Measurements from ENCODE around the gene RIGI. TPM values are rescaled to one million over a fixed set of nuclear protein-coding genes. Genes with fewer than 3 reads are reported as not detected.
"Not testable (repeated sequence)": the region's sequence is repeated elsewhere in the genome, so short reads cannot be mapped to it uniquely, and the experiment has no call there.

RIGI gene
- total RNA-seq, 2 experiments from 2014 or later = 1.5 TPM

DNA sequence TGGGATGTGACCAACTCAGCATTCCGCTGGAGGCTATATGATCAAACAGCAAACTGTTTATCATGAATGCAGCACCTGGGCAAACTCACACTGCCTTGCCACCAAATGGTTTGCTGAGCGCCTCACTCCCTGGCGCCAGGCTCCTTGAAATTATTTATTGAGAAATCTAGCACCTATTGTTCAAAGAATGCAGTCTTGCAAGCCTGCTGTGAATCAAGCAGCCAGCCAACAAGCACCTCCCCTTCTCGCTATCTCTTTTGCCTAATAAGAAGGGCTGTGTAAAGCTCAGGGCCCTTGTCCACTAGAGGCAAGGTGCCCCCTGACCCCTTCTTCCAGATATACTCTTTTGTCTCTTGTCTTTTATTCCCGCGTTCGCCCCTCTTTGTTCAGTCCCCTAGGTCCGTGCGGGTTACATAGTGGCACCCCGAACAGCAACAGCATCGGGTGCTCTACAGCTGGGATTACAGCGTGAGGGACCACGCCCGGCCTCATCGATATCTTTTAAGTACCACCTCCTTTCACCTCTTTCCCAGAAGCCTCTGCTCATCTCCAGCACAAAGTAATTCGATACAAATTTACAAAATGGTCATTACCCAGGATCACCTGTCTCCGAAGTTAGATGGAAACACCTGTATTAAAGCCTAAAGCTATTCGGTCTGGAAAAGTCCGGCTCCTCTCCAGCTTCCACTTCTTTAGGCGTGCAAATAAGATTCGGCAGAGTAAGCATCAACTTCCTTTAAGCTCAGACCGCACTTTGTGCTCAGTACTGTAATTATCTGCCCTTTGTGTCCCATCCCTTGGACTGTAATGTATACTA is 896 bp downstream of the RIGI start:
- peak overlapping the region; percentile 76 for H2AFZ ChIP-seq (ENCODE audit: low read length)
- no peaks in the 10 kb centered on the region for H3K79me2 ChIP-seq (ENCODE audit: insufficient read depth, low read depth, low read length)
- H3K36me3 ChIP-seq (ENCODE audit: insufficient read depth, low read length) = no peaks in the 10 kb centered on the region
- peaks cover 15% of the 10 kb centered on the region for H3K4me1 ChIP-seq (ENCODE audit: insufficient read depth, low read length, poor library complexity, severe bottlenecking)
- DNase-seq (ENCODE audit: low spot score) = no peak
- ChIA-PET POLR2A (interaction anchor here (1.0 to 1.6 kb wide), 3 partner anchors 13 to 57 kb away, joined by 3 to 7 read pairs (median 3); no protein-coding TSS in a partner anchor), CTCF (ENCODE audit: unreplicated experiment) (interaction anchor here (0.9 to 1.1 kb wide), 2 partner anchors 140 to 146 kb away, joined by 3 to 4 read pairs; no protein-coding TSS in a partner anchor)
- H3K9me3 ChIP-seq (ENCODE audit: low read length) = peaks cover 9% of the 10 kb centered on the region; the same call in 1 of the 2 replicates
- peak overlapping the region; percentile 62 for H3K4me2 ChIP-seq (ENCODE audit: low read length)
- H3K4me3 ChIP-seq (ENCODE audit: low read depth, low read length, poor library complexity, severe bottlenecking) = peak overlapping the region; percentile 70
- TF ChIP-seq, protein P1, sequence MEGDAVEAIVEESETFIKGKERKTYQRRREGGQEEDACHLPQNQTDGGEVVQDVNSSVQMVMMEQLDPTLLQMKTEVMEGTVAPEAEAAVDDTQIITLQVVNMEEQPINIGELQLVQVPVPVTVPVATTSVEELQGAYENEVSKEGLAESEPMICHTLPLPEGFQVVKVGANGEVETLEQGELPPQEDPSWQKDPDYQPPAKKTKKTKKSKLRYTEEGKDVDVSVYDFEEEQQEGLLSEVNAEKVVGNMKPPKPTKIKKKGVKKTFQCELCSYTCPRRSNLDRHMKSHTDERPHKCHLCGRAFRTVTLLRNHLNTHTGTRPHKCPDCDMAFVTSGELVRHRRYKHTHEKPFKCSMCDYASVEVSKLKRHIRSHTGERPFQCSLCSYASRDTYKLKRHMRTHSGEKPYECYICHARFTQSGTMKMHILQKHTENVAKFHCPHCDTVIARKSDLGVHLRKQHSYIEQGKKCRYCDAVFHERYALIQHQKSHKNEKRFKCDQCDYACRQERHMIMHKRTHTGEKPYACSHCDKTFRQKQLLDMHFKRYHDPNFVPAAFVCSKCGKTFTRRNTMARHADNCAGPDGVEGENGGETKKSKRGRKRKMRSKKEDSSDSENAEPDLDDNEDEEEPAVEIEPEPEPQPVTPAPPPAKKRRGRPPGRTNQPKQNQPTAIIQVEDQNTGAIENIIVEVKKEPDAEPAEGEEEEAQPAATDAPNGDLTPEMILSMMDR (conservative IDR thresholded peaks at IDR 0.05; ENCODE audit: low read length) = no peak
- no peak for TF ChIP-seq EZH2phosphoT487 (IDR thresholded peaks at IDR 0.05; ENCODE audit: borderline replicate concordance, low read depth, low read length)
- H4K20me1 ChIP-seq (ENCODE audit: insufficient read depth, low read length) = no peaks in the 10 kb centered on the region
- H3K9me2 ChIP-seq (ENCODE audit: insufficient read depth, low read length) = no peaks in the 10 kb centered on the region
- H3K27ac ChIP-seq (ENCODE audit: low read depth, low read length, poor library complexity, severe bottlenecking) = no peak overlapping the region
- no TSS peak for BruUV-seq (replicated peaks)
- intact Hi-C loops (cut with micrococcal nuclease; ENCODE audit: unreplicated experiment) = loop anchor here (2.0 kb wide), 1 partner anchor 146 kb away; no protein-coding TSS in a partner anchor

DNA sequence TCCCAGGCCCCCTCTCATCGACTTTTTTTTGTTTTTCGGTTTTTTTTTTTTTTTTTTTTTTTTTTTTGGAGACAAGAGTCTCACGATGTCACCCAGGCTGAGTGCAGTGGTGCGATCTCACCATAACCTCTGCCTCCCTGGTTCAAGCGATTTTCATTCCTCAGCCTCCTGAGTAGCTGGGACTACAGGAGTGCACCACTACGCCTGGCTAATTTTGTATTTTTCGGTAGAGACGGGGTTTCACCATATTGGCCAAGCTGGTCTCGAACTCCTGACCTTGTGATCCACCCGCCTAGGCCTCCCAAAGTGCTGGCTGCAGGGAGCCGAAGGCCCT is 1.5 kb downstream of the RIGI start:
- BruUV-seq (replicated peaks); POLR2A ChIA-PET; H3K27ac ChIP-seq (ENCODE audit: low read depth, low read length, poor library complexity, severe bottlenecking); H3K36me3 ChIP-seq (ENCODE audit: insufficient read depth, low read length); H3K4me2 ChIP-seq (ENCODE audit: low read length); H4K20me1 ChIP-seq (ENCODE audit: insufficient read depth, low read length); H3K9me2 ChIP-seq (ENCODE audit: insufficient read depth, low read length); CTCF ChIA-PET (ENCODE audit: unreplicated experiment); H2AFZ ChIP-seq (ENCODE audit: low read length); DNase-seq (ENCODE audit: low spot score); H3K79me2 ChIP-seq (ENCODE audit: insufficient read depth, low read depth, low read length); H3K4me3 ChIP-seq (ENCODE audit: low read depth, low read length, poor library complexity, severe bottlenecking): not testable (repeated sequence)
- Histone ChIP-seq H3K9me3 (ENCODE audit: low read length) (peaks cover 12% of the 10 kb centered on the region; the same call in 1 of the 2 replicates), H3K4me1 (ENCODE audit: insufficient read depth, low read length, poor library complexity, severe bottlenecking) (peaks cover 15% of the 10 kb centered on the region)
- intact Hi-C loops (cut with micrococcal nuclease; ENCODE audit: unreplicated experiment) = loop anchor here (2.0 kb wide), 1 partner anchor 146 kb away; no protein-coding TSS in a partner anchor

DNA sequence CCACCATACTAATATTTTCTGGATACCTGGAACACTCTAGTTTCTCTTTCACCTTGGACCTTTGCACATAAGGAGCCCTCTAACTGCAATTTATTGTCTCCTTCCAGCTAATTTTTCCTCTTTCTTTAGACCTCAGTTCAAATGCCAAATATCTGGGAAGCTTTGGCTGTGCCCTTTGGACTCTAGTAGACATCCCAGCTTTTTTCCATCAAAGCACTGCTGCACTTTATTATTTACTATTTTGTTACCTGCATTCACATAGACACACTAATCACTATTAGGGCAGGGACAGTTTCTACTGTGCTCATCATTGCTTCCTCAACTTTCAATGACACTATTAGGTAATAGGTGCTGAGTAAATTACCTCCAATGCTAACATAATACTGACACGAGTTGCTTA is 2.1 kb downstream of the RIGI start:
- H3K79me2 ChIP-seq (ENCODE audit: insufficient read depth, low read depth, low read length) = no peaks in the 10 kb centered on the region
- intact Hi-C loops (cut with micrococcal nuclease; ENCODE audit: unreplicated experiment) = loop anchor here (2.0 kb wide), 1 partner anchor 145 kb away; no protein-coding TSS in a partner anchor
- no peak overlapping the region for H3K27ac ChIP-seq (ENCODE audit: low read depth, low read length, poor library complexity, severe bottlenecking)
- no peak overlapping the region for H3K4me2 ChIP-seq (ENCODE audit: low read length)
- TF ChIP-seq, protein P1 (conservative IDR thresholded peaks at IDR 0.05; ENCODE audit: low read length) = no peak
- no peak for TF ChIP-seq EZH2phosphoT487 (IDR thresholded peaks at IDR 0.05; ENCODE audit: borderline replicate concordance, low read depth, low read length)
- CTCF ChIA-PET (ENCODE audit: unreplicated experiment) = no interaction called here
- peaks cover 16% of the 10 kb centered on the region; the same call in 1 of the 2 replicates for H3K9me3 ChIP-seq (ENCODE audit: low read length)
- no peak overlapping the region for H2AFZ ChIP-seq (ENCODE audit: low read length)
- POLR2A ChIA-PET = interaction anchor here (0.7 kb wide), 1 partner anchor 254 kb away, joined by 5 read pairs; no protein-coding TSS in a partner anchor
- H3K4me3 ChIP-seq (ENCODE audit: low read depth, low read length, poor library complexity, severe bottlenecking) = no peak overlapping the region
- no TSS peak for BruUV-seq (replicated peaks)
- DNase-seq (ENCODE audit: low spot score) = no peak
- no peaks in the 10 kb centered on the region for H4K20me1 ChIP-seq (ENCODE audit: insufficient read depth, low read length)
- peaks cover 15% of the 10 kb centered on the region for H3K4me1 ChIP-seq (ENCODE audit: insufficient read depth, low read length, poor library complexity, severe bottlenecking)
- H3K9me2 ChIP-seq (ENCODE audit: insufficient read depth, low read length) = no peaks in the 10 kb centered on the region
- H3K36me3 ChIP-seq (ENCODE audit: insufficient read depth, low read length) = no peaks in the 10 kb centered on the region

All from OCI-LY7 (cell line).